GM12878 (cell line): Measurements from ENCODE around the gene GOLGA2. TPM values are rescaled to one million over a fixed set of nuclear protein-coding genes. Genes with fewer than 3 reads are reported as not detected.

Experiments
- BMI1 ChIP-seq: fragments of 450-650 bp; IDR thresholded peaks from 2 replicates; pipeline ENCODE4 v1.6.1; 2016; ENCODE audit warnings: mild to moderate bottlenecking, moderate library complexity, borderline replicate concordance
- CEBPZ ChIP-seq: fragments of 150-350 bp; IDR thresholded peaks from 2 replicates; pipeline ENCODE4 v1.6.1; 2016; ENCODE audit warnings: low read depth, low read length
- CUX1 ChIP-seq: IDR thresholded peaks from 2 replicates; pipeline ENCODE4 v1.6.1; 2012; ENCODE audit warnings: improper control_type of control experiment, low read depth, low read length; ENCODE audit not compliant: insufficient replicate concordance
- EGR1 ChIP-seq, 2 experiments: IDR thresholded peaks; 1 replicate in 1 of 2; 2 replicates in 1 of 2; pipeline ENCODE4 v1.6.1; 2011 to 2012; ENCODE audit warnings: low read depth in 2 of 2, low read length in 2 of 2, borderline replicate concordance in 1 of 2, mild to moderate bottlenecking in 1 of 2, moderate library complexity in 1 of 2
- NKRF ChIP-seq: fragments of 450-650 bp; conservative IDR thresholded peaks from 2 replicates; pipeline ENCODE4 v1.6.1; 2017; ENCODE audit warnings: mild to moderate bottlenecking, moderate library complexity
- NR2F1 ChIP-seq: fragments of 450-650 bp; conservative IDR thresholded peaks from 2 replicates; pipeline ENCODE4 v1.6.1; 2017; ENCODE audit warnings: mild to moderate bottlenecking
- ZNF687 ChIP-seq: fragments of 450-650 bp; IDR thresholded peaks from 2 replicates; pipeline ENCODE4 v1.6.1; 2017; ENCODE audit warnings: mild to moderate bottlenecking, moderate library complexity
- polyA plus RNA-seq, 11 experiments: library from polyadenylated mRNA; depleted of rRNA in 4 of 11; unstranded in 6 of 11; stranded (reverse) in 5 of 11; fragments of >200 nt; fragmentation: Nextera tagmentation in 4 of 11; fragmentation: Illumina TruSeq in 1 of 11; extraction: Ambion mirVana in 4 of 11; extraction: Trizol in 1 of 11; gene quantifications; 1 replicate in 1 of 11; 2 replicates in 10 of 11; pipeline versions ENCODE4 v1.2.1 to v1.2.3, GENCODE V29; 2011 to 2016; ENCODE audit warnings: inconsistent platforms in 2 of 11, missing spikeins in 2 of 11, low read depth in 1 of 11
- total RNA-seq, 4 experiments: library from RNA; depleted of rRNA in 3 of 4; stranded (reverse); fragments of >200 nt in 3 of 4; fragmentation: Illumina TruSeq in 1 of 4; extraction: Trizol in 1 of 4; gene quantifications; 2 replicates each; pipeline versions ENCODE4 v1.2.1 to v1.2.3, GENCODE V29; 2013 to 2021

GOLGA2 gene
- total and polyA plus RNA-seq, 10 of the 15 experiments (the other 5 are each of a cell fraction or from before 2014, with no cell fraction given): 5.9 to 32.6 (median 19.7) TPM

DNA sequence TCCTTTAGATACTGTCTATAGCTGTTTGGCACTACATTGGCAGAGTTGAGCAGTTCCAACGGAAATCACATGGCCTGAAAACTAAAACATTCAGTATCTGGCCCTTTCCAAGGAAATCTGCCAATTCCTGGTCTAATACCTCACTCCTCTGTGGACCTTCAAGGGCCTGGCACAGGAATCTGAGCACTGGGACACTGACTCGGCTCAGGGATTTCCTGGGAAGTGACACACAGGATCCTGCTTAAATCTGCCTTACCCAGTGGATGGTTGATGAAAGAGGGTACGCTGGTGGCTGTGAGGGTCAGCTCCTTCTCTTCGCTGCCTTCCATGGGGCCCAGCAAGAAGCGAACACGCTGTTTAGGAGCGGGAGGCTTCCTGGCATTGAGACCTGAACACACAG, 45.5 kb upstream of the GOLGA2 start (continued):
- TF ChIP-seq CEBPZ (no peak), ZNF687 (no peak), EGR1 (IDR thresholded peaks at IDR 0.05; ENCODE audit: borderline replicate concordance in 1 of 2, low read depth in 2 of 2, low read length in 2 of 2) (no peak), BMI1 (no peak), NKRF (no peak), NR2F1 (no peak), CUX1 (no peak)
